AG04450 (cell line): ENCODE results near the gene LGALS7B. TPM values are rescaled to one million over a fixed set of nuclear protein-coding genes. Genes with fewer than 3 reads are reported as not detected.

ENCODE experiments used
- CTCF ChIA-PET: fragments of 300-600, 350-600 bp; formaldehyde crosslinking; extraction: SDS; loops from one replicate; lab custom pipeline; 2022; ENCODE audit warnings: antibody characterized with exemption, inconsistent platforms; lab: Charles Lee
- POLR2A ChIA-PET: fragments of 350-600 bp; formaldehyde crosslinking; extraction: SDS; loops from one replicate; lab custom pipeline; 2021; ENCODE audit warnings: antibody characterized with exemption, inconsistent platforms; lab: Yijun Ruan, JAX
- DNase-seq: peaks from one replicate; pipeline ENCODE4 v3.0.0-alpha.2; 2011; ENCODE audit warnings: low read depth, low spot score
- H3K27ac ChIP-seq: one replicate; pipeline ENCODE4 v1.5.1; 2012; ENCODE audit warnings: low read depth, low read length, control low read depth
- H3K27me3 ChIP-seq: one replicate; pipeline ENCODE4 v1.6.0; 2012; ENCODE audit warnings: low read length; ENCODE audit not compliant: control insufficient read depth, insufficient read depth
- H3K4me3 ChIP-seq: 2 replicates; pipeline ENCODE4 v1.5.1; 2011; ENCODE audit warnings: mild to moderate bottlenecking, low read depth, low read length, control low read depth
- H3K9me3 ChIP-seq: 2 replicates; pipeline ENCODE4 v1.5.1; 2012; ENCODE audit warnings: low read length; ENCODE audit not compliant: control insufficient read depth, insufficient read depth
- CTCF ChIP-seq: IDR thresholded peaks from 2 replicates; pipeline ENCODE4 v1.5.1; 2011; ENCODE audit warnings: low read depth, low read length, control low read depth, inconsistent platforms
- polyA plus RNA-seq: library from polyadenylated mRNA; depleted of rRNA; stranded (reverse); fragments of >200 nt; gene quantifications from 2 replicates; pipeline ENCODE4 v1.2.3, GENCODE V29; 2011

LGALS7B gene
- polyA plus RNA-seq, 1 experiment: not detected

DNA sequence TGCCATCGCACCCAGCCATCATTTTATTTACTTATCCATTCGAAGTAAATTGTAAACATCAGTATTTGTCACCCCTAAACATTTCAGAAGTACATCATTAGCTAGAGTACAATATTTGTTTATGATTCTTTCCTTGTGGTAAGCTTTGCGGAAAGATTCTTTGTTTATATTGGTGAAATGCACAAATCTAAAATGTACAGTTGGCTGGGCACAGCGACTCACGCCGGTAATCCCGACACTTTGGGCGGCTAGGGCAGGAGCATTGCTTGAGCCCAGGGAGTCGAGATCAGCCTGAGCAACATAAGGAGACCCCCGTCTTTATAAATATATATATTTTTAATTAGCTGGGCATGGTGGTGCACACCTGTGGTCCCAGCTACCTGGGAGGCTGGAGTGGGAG lies 10.1 kb downstream of the LGALS7B start:
- ChIA-PET POLR2A (interaction anchor here (0.6 to 2.2 kb wide), 3 partner anchors 29 to 736 kb away, joined by 4 to 7 read pairs (median 4); partner anchors contain the start of gene ECH1), CTCF (interaction anchor here (1.0 to 1.7 kb wide), 2 partner anchors 29 to 130 kb away, joined by 3 to 5 read pairs; no protein-coding TSS in a partner anchor)
- Histone ChIP-seq H3K27me3 (peaks cover 2% of the 10 kb centered on the region), H3K4me3 (no peak overlapping the region), H3K27ac (peak overlapping the region; percentile 68), H3K9me3 (no peaks in the 10 kb centered on the region)
- no peak for TF ChIP-seq CTCF
- no peak for DNase-seq

DNA sequence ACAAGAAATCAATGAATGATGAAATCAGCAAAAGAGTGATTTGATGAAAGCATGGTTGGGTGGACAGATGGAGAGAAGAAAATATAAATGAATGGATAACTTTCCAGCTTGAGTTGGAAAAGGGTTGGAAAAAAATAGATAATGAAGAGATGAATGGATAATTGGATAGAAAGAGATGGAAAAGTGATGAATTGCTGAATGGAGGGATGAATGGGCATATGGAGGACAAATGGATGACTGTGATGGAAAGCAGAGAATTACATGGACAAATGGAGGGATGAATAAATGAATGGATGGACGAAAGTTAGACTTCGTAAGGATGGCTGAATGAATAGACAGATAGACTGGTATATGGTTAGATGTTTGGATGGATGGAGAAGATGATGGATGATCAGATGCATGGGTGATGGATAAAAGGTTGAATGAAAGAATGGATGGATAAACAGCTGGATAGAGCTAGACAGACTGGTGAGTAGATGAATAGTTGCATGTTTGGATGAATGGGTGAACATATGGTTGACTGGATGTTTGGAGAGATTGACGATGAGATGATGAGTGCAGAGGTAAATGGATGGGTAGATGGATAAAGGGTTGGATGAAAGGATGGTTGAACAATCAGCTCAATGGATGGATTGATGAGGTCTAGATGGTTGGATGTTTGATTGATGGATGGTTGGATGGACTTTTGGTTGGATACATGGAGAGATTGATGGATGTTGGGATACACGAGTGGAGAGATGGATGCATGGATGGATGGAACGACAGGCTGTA lies 11.8 kb downstream of the LGALS7B start:
- H3K27ac ChIP-seq: no peak overlapping the region
- POLR2A ChIA-PET: interaction anchor here (2.2 kb wide), 1 partner anchor 31 kb away, joined by 7 read pairs; the partner anchor contains the start of gene ECH1
- no peaks in the 10 kb centered on the region for H3K9me3 ChIP-seq
- no peak for TF ChIP-seq CTCF
- peaks cover 2% of the 10 kb centered on the region for H3K27me3 ChIP-seq
- DNase-seq: no peak
- CTCF ChIA-PET: interaction anchor here (0.7 kb wide), 1 partner anchor 87 kb away, joined by 3 read pairs; no protein-coding TSS in a partner anchor
- no peak overlapping the region for H3K4me3 ChIP-seq

DNA sequence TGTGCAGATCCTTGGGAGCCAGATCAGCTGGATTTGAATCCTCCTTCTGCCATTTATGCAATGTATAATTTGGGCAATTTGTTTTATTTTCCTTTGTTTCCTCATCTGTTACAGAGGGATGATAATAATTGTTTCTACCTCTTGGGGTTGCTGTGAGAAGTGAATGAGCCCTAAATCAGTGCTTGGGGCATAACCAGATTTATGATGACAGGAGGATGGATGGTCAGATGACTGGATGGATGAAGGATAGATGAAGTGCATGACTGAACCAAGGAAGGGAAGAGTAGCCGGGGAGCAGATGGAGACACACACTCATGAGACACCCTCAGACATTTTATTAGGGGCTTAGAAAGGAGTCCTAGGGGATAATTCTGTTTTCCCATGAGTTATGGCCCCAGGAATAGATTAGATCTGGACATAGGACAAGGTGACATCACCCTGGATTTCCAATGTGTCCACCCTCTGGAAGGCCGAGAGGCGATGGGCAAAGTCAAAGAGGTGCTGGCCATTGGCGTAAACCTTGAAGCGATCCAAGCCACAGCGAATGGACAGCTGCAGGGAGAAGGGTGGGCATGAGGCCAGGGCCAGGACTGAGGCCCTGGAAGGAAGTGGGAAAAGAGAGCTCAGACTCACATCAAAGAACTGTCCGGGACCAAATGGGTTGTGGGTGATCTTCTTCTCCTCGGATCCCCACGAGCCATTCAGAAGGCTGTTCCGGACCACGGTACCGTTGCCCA lies 12.5 kb downstream of the LGALS7B start:
- no peak for TF ChIP-seq CTCF
- no peak overlapping the region for H3K27ac ChIP-seq
- DNase-seq: no peak
- CTCF ChIA-PET: interaction anchor here (0.7 kb wide), 1 partner anchor 86 kb away, joined by 3 read pairs; no protein-coding TSS in a partner anchor
- peaks cover 2% of the 10 kb centered on the region for H3K27me3 ChIP-seq
- H3K4me3 ChIP-seq: no peak overlapping the region
- POLR2A ChIA-PET: interaction anchor here (1.4 kb wide), 1 partner anchor 30 kb away, joined by 4 read pairs; no protein-coding TSS in a partner anchor
- no peaks in the 10 kb centered on the region for H3K9me3 ChIP-seq

DNA sequence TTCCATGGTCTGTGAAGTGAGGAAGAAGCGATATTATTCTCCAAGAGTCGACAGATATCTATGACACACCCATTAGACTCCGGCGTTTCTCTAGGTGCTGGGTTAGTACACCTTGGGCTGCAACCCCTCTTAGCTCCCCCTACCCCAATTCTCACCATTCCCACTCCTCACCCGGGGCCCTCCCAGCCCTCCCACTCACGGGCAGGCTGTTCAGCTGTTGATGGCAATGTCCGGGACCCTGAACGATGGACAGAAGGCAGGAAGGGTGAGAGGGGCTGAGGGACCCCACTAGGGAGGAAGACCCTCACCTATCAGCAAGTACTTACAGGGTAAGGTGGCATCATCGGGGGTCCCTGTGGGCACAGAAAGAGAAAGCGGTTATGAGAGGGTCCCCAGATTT lies 14.5 kb downstream of the LGALS7B start:
- Histone ChIP-seq H3K4me3 (no peak overlapping the region), H3K27me3 (peaks cover 2% of the 10 kb centered on the region), H3K27ac (no peak overlapping the region), H3K9me3 (no peaks in the 10 kb centered on the region; the same call in 1 of the 2 replicates)
- ChIA-PET CTCF (no interaction called here), POLR2A (no interaction called here)
- no peak for DNase-seq
- TF ChIP-seq CTCF: no peak
